ENCODE results near the gene HDHD5.

DNA sequence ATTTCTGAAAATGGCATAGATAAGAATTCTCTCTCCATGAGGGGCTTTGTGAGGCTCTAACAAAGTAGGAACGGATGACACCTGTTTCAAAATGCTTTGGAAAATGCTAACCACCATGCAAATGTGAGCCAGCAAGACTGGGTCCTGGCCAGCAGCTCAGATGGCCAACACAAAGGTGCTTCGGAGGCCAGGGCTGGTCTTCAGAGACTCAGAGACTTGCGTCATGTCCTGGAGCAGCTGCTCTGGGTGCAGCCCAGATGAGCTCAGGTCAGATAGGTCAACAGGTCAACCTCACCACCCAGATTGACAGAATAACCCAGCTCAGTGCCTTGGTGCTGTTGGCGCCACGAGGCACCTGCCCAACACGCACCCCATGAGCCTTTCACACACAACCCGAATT lies 25.9 kb downstream of the HDHD5 start:
- TF ChIP-seq NR1H2 (CRISPR knock-in tag; IDR thresholded peaks at IDR 0.05; ENCODE audit: borderline replicate concordance, low read depth) (no peak), ZNF567 (CRISPR knock-in tag; IDR thresholded peaks at IDR 0.05; ENCODE audit: borderline replicate concordance) (no peak), PHF5A (CRISPR knock-in tag; IDR thresholded peaks at IDR 0.05; ENCODE audit: low read depth, unreplicated experiment) (no peak), ZKSCAN5 (CRISPR knock-in tag; IDR thresholded peaks at IDR 0.05) (no peak), ZNF274 (CRISPR knock-in tag; IDR thresholded peaks at IDR 0.05) (no peak), HMGXB4 (CRISPR knock-in tag; IDR thresholded peaks at IDR 0.05; ENCODE audit: borderline replicate concordance in 1 of 2, low read depth in 1 of 2) (no peak), POLR2A (IDR thresholded peaks at IDR 0.05; ENCODE audit: insufficient read depth in 1 of 2, low read depth in 2 of 2, low read length in 2 of 2) (no peak), ZNF282 (IDR thresholded peaks at IDR 0.05; ENCODE audit: partially characterized antibody) (no peak), ATF7 (IDR thresholded peaks at IDR 0.05) (no peak), ATF7 (CRISPR knock-in tag; IDR thresholded peaks at IDR 0.05) (no peak), KDM5A (IDR thresholded peaks at IDR 0.05; ENCODE audit: borderline replicate concordance, low read length) (no peak)
- TF ChIP-seq, protein P1, sequence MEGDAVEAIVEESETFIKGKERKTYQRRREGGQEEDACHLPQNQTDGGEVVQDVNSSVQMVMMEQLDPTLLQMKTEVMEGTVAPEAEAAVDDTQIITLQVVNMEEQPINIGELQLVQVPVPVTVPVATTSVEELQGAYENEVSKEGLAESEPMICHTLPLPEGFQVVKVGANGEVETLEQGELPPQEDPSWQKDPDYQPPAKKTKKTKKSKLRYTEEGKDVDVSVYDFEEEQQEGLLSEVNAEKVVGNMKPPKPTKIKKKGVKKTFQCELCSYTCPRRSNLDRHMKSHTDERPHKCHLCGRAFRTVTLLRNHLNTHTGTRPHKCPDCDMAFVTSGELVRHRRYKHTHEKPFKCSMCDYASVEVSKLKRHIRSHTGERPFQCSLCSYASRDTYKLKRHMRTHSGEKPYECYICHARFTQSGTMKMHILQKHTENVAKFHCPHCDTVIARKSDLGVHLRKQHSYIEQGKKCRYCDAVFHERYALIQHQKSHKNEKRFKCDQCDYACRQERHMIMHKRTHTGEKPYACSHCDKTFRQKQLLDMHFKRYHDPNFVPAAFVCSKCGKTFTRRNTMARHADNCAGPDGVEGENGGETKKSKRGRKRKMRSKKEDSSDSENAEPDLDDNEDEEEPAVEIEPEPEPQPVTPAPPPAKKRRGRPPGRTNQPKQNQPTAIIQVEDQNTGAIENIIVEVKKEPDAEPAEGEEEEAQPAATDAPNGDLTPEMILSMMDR (CRISPR knock-in tag; IDR thresholded peaks at IDR 0.05): no peak

Measured in HepG2 (cell line).